ENCODE measurements around the gene GRN. TPM values are rescaled to one million over a fixed set of nuclear protein-coding genes. Genes with fewer than 3 reads are reported as not detected.
A peak's percentile ranks its signal among the peaks of the same experiment; 100 is the strongest.

Gene GRN
- 270 TPM for total RNA-seq

DNA sequence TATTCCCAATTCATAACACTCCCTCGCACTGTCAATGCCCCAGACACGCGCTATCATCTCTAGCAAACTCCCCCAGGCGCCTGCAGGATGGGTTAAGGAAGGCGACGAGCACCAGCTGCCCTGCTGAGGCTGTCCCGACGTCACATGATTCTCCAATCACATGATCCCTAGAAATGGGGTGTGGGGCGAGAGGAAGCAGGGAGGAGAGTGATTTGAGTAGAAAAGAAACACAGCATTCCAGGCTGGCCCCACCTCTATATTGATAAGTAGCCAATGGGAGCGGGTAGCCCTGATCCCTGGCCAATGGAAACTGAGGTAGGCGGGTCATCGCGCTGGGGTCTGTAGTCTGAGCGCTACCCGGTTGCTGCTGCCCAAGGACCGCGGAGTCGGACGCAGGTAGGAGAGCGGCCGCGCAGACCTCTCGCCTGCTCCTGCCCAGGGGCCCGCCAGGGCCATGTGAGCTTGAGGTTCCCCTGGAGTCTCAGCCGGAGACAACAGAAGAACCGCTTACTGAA lies at the start of gene GRN:
Gene GRN (plus strand): TSS at position 364 of the 515 bp plus-strand sequence. CDS start 3,863 bp downstream, outside the sequence.
- H3K4me3 ChIP-seq (ENCODE audit: low read length in 3 of 3): peak within 1 kb of the TSS; percentile 95 to 99 (median 96)
- H3K27me3 ChIP-seq (ENCODE audit: control insufficient read depth in 3 of 3, insufficient read depth in 3 of 3, low read length in 3 of 3): no peaks in the 10 kb centered on the region
- H3K9me3 ChIP-seq (ENCODE audit: control insufficient read depth in 3 of 3, low read length in 3 of 3): no peaks in the 10 kb centered on the region
- H3K27ac ChIP-seq (ENCODE audit: low read depth, low read length): peak within 1 kb of the TSS; percentile 81
- H3K9ac ChIP-seq (ENCODE audit: low read depth in 1 of 3, low read length in 3 of 3): peak within 1 kb of the TSS; percentile 91 to 94 (median 94)
- H3K4me1 ChIP-seq (ENCODE audit: control insufficient read depth in 3 of 3, insufficient read depth in 3 of 3, low read length in 3 of 3): peaks cover 16 to 32% (median 17%) of the 10 kb centered on the region in 3 donors
- H3K36me3 ChIP-seq (ENCODE audit: control insufficient read depth in 3 of 3, insufficient read depth in 3 of 3, low read length in 3 of 3): peaks cover 5 to 11% (median 8%) of the 10 kb centered on the region in 3 donors

DNA sequence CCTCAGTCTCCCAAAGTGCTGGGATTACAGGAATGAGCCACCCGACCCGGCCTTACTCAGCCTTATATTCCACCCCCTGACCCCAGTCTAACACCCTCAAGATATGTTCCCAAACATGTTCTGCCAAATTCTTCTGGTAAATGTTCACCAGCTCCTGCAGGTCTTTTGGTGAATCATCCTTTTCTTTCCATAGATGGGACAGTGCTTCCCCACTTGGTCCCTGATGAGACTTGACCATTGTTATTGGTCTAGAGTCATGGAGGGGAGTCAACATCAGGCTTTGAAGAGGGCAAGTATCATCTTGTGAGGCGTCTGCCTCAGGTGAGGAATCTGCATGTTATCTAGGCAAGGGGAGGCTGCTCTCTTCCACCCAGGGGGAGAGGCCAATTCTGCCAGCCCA lies 47.1 kb upstream of the GRN start:
- H3K4me3 ChIP-seq (ENCODE audit: low read length in 3 of 3): no peak overlapping the region
- no peaks in the 10 kb centered on the region for H3K4me1 ChIP-seq (ENCODE audit: control insufficient read depth in 3 of 3, insufficient read depth in 3 of 3, low read length in 3 of 3)
- no peaks in the 10 kb centered on the region for H3K36me3 ChIP-seq (ENCODE audit: control insufficient read depth in 3 of 3, insufficient read depth in 3 of 3, low read length in 3 of 3)
- no peak overlapping the region for H3K27ac ChIP-seq (ENCODE audit: low read depth, low read length)
- H3K9me3 ChIP-seq (ENCODE audit: control insufficient read depth in 3 of 3, low read length in 3 of 3): no peaks in the 10 kb centered on the region
- H3K27me3 ChIP-seq (ENCODE audit: control insufficient read depth in 3 of 3, insufficient read depth in 3 of 3, low read length in 3 of 3): peaks cover 0 to 3% (median 0%) of the 10 kb centered on the region in 3 donors
- no peak overlapping the region for H3K9ac ChIP-seq (ENCODE audit: low read depth in 1 of 3, low read length in 3 of 3)

DNA sequence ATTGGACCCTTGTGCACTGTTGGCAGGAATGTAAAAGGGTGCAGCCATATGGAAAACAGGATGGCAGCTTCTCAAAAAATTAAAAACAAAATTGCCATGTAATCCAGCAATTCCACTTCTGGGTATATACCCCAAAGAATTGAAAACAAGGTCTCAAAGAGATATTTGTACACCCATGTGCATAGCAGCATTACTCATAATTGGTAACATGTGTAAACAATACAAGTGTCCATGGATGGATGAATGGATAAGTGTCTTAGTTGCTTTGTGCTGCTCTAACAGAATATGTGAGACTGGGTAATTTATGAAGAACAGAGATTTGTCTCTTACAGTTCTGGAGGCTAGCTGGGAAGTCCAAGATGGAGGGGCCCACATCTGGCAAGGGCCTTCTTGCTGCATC lies 40.5 kb upstream of the GRN start:
- Histone ChIP-seq H3K4me3 (ENCODE audit: low read length in 3 of 3) (no peak overlapping the region), H3K36me3 (ENCODE audit: control insufficient read depth in 3 of 3, insufficient read depth in 3 of 3, low read length in 3 of 3) (no peaks in the 10 kb centered on the region), H3K27ac (ENCODE audit: low read depth, low read length) (no peak overlapping the region), H3K9ac (ENCODE audit: low read depth in 1 of 3, low read length in 3 of 3) (no peak overlapping the region), H3K4me1 (ENCODE audit: control insufficient read depth in 3 of 3, insufficient read depth in 3 of 3, low read length in 3 of 3) (peaks cover 6 to 8% (median 7%) of the 10 kb centered on the region in 3 donors), H3K27me3 (ENCODE audit: control insufficient read depth in 3 of 3, insufficient read depth in 3 of 3, low read length in 3 of 3) (peaks cover 9 to 14% (median 12%) of the 10 kb centered on the region in 3 donors), H3K9me3 (ENCODE audit: control insufficient read depth in 3 of 3, low read length in 3 of 3) (no peaks in the 10 kb centered on the region)

DNA sequence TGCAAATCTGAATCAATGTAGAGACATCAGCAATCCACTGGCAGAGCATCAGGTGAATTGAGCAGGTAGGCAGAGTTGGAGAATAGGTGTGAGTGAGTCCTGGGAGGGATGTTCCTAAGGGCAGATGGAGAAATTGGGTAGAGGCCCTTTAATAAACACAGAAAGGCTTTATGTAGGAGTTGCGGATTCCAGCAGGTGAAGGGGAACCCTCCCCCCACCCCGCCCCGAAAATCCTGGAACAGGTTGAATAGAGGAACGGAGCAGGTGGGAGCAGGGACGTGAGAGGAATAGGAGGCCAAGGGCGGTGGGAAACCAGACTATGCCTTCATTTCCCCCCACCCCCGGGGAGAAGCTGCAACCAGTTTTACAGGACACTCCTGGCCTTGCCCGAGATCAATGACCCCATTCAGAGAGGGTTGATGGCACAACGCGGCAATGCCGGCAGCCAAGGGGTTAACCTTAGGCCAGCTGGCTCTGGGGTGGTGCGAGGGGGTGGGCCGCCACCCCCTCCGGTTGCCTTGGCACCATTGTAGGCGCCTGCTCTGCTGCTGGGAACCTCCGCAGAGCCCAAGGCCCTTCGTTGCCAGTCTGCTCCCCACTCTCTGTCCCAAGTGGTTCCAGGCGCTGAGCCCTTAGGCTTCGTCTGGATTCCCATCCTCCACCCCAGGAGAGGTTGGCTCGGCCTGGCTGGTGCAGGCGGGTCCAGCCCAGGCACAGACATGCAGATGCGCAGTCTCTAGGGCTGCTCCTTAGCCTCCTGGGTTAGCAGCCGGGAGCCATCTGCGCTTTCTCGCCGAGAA lies 37.5 kb upstream of the GRN start:
- peaks cover 9 to 18% (median 17%) of the 10 kb centered on the region in 3 donors for H3K27me3 ChIP-seq (ENCODE audit: control insufficient read depth in 3 of 3, insufficient read depth in 3 of 3, low read length in 3 of 3)
- no peak overlapping the region for H3K9ac ChIP-seq (ENCODE audit: low read depth in 1 of 3, low read length in 3 of 3)
- peak overlapping the region in 2 of 3 donors; percentile 29 to 43 for H3K4me3 ChIP-seq (ENCODE audit: low read length in 3 of 3)
- H3K27ac ChIP-seq (ENCODE audit: low read depth, low read length): no peak overlapping the region
- peaks cover 6 to 8% (median 7%) of the 10 kb centered on the region in 3 donors for H3K4me1 ChIP-seq (ENCODE audit: control insufficient read depth in 3 of 3, insufficient read depth in 3 of 3, low read length in 3 of 3)
- H3K9me3 ChIP-seq (ENCODE audit: control insufficient read depth in 3 of 3, low read length in 3 of 3): no peaks in the 10 kb centered on the region
- no peaks in the 10 kb centered on the region for H3K36me3 ChIP-seq (ENCODE audit: control insufficient read depth in 3 of 3, insufficient read depth in 3 of 3, low read length in 3 of 3)

DNA sequence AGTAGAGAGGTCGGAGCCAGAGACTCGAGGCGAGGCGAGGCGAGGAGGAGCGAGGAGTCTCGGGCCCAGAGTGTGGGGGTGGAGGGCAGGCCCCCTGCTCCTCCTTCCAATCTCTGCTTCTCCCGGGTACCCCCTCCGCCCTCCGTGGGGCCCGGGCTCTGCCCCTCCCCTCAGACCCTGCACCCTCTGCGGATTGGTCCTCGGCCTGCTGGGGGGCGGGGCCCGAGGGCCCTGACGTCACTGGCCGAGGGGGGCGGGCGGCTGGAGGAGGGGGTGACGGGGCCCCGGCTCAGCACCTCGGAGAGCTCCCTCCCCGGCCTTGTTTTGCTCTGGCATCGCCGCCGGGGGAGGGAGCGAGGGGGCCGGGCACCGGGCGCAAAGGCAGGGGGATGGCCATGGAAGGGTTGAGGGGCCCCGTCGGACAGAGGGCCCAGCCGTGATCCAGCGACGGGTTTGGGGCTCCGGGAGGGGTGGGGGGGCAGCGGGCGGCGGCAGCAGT lies 36.7 kb upstream of the GRN start, which contains the start of gene RUNDC3A:
Gene RUNDC3A (plus strand): TSS at position 282 of the 499 bp plus-strand sequence. CDS start 232 bp downstream, outside the sequence.
- H3K4me1 ChIP-seq (ENCODE audit: control insufficient read depth in 3 of 3, insufficient read depth in 3 of 3, low read length in 3 of 3): peaks cover 6 to 8% (median 7%) of the 10 kb centered on the region in 3 donors
- H3K9me3 ChIP-seq (ENCODE audit: control insufficient read depth in 3 of 3, low read length in 3 of 3): no peaks in the 10 kb centered on the region
- peaks cover 15 to 25% (median 23%) of the 10 kb centered on the region in 3 donors for H3K27me3 ChIP-seq (ENCODE audit: control insufficient read depth in 3 of 3, insufficient read depth in 3 of 3, low read length in 3 of 3)
- peak within 1 kb of the TSS; percentile 43 to 58 (median 43) for H3K4me3 ChIP-seq (ENCODE audit: low read length in 3 of 3)
- no peak within 1 kb of the TSS for H3K9ac ChIP-seq (ENCODE audit: low read depth in 1 of 3, low read length in 3 of 3)
- no peak within 1 kb of the TSS for H3K27ac ChIP-seq (ENCODE audit: low read depth, low read length)
- H3K36me3 ChIP-seq (ENCODE audit: control insufficient read depth in 3 of 3, insufficient read depth in 3 of 3, low read length in 3 of 3): no peaks in the 10 kb centered on the region

DNA sequence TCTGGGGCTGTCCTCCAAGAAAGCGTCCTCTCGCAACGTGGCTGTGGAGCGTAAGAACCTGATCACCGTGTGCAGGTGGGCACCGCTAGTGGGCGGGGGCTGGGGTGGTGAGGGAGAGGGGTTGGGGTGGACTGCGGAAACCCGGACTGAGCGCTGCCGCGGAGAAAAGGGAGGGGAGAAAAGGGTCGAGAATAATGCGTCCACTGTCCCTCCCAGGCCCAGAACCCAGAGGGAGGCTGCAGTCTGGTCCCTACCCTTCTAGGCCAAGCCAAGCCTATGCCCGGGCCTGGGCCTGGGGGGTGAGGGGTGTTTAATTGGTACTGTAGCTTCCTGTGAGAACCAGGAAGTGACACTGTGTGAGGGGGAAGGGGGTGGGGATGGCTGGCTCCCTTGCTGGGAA lies 36.2 kb upstream of the GRN start:
- Histone ChIP-seq H3K4me3 (ENCODE audit: low read length in 3 of 3) (no peak overlapping the region), H3K9ac (ENCODE audit: low read depth in 1 of 3, low read length in 3 of 3) (no peak overlapping the region), H3K4me1 (ENCODE audit: control insufficient read depth in 3 of 3, insufficient read depth in 3 of 3, low read length in 3 of 3) (peaks cover 6 to 8% (median 7%) of the 10 kb centered on the region in 3 donors), H3K36me3 (ENCODE audit: control insufficient read depth in 3 of 3, insufficient read depth in 3 of 3, low read length in 3 of 3) (no peaks in the 10 kb centered on the region), H3K27ac (ENCODE audit: low read depth, low read length) (no peak overlapping the region), H3K9me3 (ENCODE audit: control insufficient read depth in 3 of 3, low read length in 3 of 3) (no peaks in the 10 kb centered on the region), H3K27me3 (ENCODE audit: control insufficient read depth in 3 of 3, insufficient read depth in 3 of 3, low read length in 3 of 3) (peaks cover 18 to 29% (median 25%) of the 10 kb centered on the region in 3 donors)

DNA sequence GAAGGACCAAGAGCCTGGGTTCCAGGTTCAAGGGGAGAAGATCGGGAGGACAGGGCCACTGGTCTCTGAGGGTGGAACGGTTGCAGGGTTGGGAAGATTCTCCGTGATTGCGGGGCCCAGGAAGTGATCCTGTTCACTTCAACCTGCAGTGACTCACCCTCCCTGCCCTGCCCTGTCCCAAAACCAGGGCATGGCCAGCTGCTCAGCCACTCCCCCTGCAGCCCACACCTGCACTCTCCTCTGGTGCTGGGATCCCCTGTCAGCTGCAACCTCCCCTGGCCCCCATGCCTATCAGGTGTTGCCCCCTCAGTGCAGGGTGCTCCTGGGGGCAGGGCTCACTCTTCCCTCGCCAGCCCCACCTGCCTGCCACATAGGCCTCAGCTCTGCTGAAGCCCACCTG lies 35.6 kb upstream of the GRN start:
- Histone ChIP-seq H3K9me3 (ENCODE audit: control insufficient read depth in 3 of 3, low read length in 3 of 3) (no peaks in the 10 kb centered on the region), H3K27me3 (ENCODE audit: control insufficient read depth in 3 of 3, insufficient read depth in 3 of 3, low read length in 3 of 3) (peaks cover 24 to 35% (median 31%) of the 10 kb centered on the region in 3 donors), H3K4me3 (ENCODE audit: low read length in 3 of 3) (no peak overlapping the region), H3K36me3 (ENCODE audit: control insufficient read depth in 3 of 3, insufficient read depth in 3 of 3, low read length in 3 of 3) (no peaks in the 10 kb centered on the region), H3K9ac (ENCODE audit: low read depth in 1 of 3, low read length in 3 of 3) (no peak overlapping the region), H3K27ac (ENCODE audit: low read depth, low read length) (no peak overlapping the region), H3K4me1 (ENCODE audit: control insufficient read depth in 3 of 3, insufficient read depth in 3 of 3, low read length in 3 of 3) (peaks cover 6 to 8% (median 7%) of the 10 kb centered on the region in 3 donors)

DNA sequence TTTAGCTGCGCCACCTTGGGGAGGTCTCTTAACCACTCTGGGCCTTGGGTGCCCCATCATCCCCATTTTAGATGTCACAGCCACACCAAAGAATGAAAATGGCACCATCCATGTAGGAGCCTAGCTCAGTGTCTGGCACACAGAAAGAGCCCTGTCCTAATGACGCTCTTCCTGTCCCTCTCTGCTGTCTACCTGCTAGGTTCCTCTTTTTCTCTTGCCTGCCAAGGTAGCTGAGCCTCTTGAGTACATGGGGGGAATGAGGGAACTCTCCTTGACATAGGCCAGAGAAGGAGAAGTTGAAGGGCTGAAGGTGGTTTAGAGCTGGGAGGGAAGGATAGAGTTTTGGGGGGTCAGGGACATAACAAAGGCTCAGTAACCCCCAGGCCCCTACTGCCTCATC lies 34.9 kb upstream of the GRN start:
- H3K27ac ChIP-seq (ENCODE audit: low read depth, low read length): no peak overlapping the region
- no peak overlapping the region for H3K9ac ChIP-seq (ENCODE audit: low read depth in 1 of 3, low read length in 3 of 3)
- H3K9me3 ChIP-seq (ENCODE audit: control insufficient read depth in 3 of 3, low read length in 3 of 3): no peaks in the 10 kb centered on the region
- H3K27me3 ChIP-seq (ENCODE audit: control insufficient read depth in 3 of 3, insufficient read depth in 3 of 3, low read length in 3 of 3): peaks cover 31 to 41% (median 37%) of the 10 kb centered on the region in 3 donors
- no peak overlapping the region for H3K4me3 ChIP-seq (ENCODE audit: low read length in 3 of 3)
- peaks cover 6 to 11% (median 10%) of the 10 kb centered on the region in 3 donors for H3K4me1 ChIP-seq (ENCODE audit: control insufficient read depth in 3 of 3, insufficient read depth in 3 of 3, low read length in 3 of 3)
- no peaks in the 10 kb centered on the region for H3K36me3 ChIP-seq (ENCODE audit: control insufficient read depth in 3 of 3, insufficient read depth in 3 of 3, low read length in 3 of 3)

DNA sequence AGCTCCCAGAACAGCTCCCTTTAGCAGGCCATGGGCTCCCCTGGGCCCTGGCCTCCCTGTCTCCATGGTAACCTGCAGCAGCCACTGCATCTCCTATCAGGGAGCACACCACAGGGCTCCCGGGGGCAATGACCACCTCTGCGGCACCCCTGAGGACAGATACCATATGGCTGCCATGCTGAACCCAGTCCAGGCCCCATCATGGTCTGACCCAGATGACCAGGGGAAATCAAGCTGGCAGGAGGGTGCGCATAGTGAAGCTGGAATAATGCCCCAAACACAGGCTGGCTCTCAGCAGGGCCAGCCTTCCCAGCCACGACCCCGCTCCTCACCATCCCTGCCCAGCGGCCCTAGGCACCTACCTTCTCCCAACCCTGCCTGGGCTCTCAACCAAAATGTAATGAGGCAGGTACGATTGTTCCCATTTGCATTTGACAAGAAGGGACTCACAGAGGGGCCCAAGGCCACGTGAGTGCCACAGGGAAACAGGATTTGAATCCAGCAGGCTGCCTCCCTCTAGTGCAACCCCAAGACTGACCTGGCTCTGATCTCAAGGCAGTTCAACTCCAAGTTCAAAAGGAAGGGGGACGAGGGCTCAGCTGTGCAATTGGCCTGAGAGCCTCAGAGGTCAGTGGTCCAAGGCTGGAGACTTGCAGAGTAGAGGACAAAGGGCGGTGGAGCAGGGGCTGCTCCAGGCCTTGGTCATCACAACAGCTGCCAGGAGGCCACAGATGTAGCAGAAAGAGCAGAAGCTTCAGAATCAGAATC lies 34.3 kb upstream of the GRN start:
- Histone ChIP-seq H3K36me3 (ENCODE audit: control insufficient read depth in 3 of 3, insufficient read depth in 3 of 3, low read length in 3 of 3) (no peaks in the 10 kb centered on the region), H3K27me3 (ENCODE audit: control insufficient read depth in 3 of 3, insufficient read depth in 3 of 3, low read length in 3 of 3) (peaks cover 33 to 43% (median 41%) of the 10 kb centered on the region in 3 donors), H3K4me1 (ENCODE audit: control insufficient read depth in 3 of 3, insufficient read depth in 3 of 3, low read length in 3 of 3) (peaks cover 6 to 11% (median 10%) of the 10 kb centered on the region in 3 donors), H3K9me3 (ENCODE audit: control insufficient read depth in 3 of 3, low read length in 3 of 3) (no peaks in the 10 kb centered on the region), H3K27ac (ENCODE audit: low read depth, low read length) (no peak overlapping the region), H3K9ac (ENCODE audit: low read depth in 1 of 3, low read length in 3 of 3) (no peak overlapping the region), H3K4me3 (ENCODE audit: low read length in 3 of 3) (no peak overlapping the region)
